Measurements from ENCODE around the gene REN. TPM values are rescaled to one million over a fixed set of nuclear protein-coding genes. Genes with fewer than 3 reads are reported as not detected.

Gene REN
- total and polyA plus RNA-seq, 8 donors: 0.10 to 2.4 (median 0.20) TPM; not detected in 1

- Histone ChIP-seq H3K27me3 (peaks cover 0 to 8% of the 10 kb centered on the region in 2 donors), H3K9me3 (no peaks in the 10 kb centered on the region), H3K4me1 (no peaks in the 10 kb centered on the region), H3K36me3 (no peaks in the 10 kb centered on the region), H3K27ac (no peak overlapping the region), H3K4me3 (no peak overlapping the region)
- TF ChIP-seq CTCF (IDR thresholded peaks at IDR 0.05): no peak
- intact Hi-C loops (cut with DNase I): no loop called here
- DNase-seq: no peak
- no peak for ATAC-seq
Observed at GRCh38 chr1:204180133-204180532, 14.0 kb upstream of the REN start.

- H3K27me3 ChIP-seq: peaks cover 0 to 6% of the 10 kb centered on the region in 2 donors
- H3K36me3 ChIP-seq: no peaks in the 10 kb centered on the region
- H3K4me3 ChIP-seq: no peak overlapping the region
- no peak overlapping the region for H3K27ac ChIP-seq
- no peaks in the 10 kb centered on the region for H3K4me1 ChIP-seq
- H3K9me3 ChIP-seq: no peaks in the 10 kb centered on the region
- TF ChIP-seq CTCF (IDR thresholded peaks at IDR 0.05): no peak
- intact Hi-C loops (cut with DNase I): no loop called here
- DNase-seq (no peak), ATAC-seq (no peak)
Observed at GRCh38 chr1:204178487-204179281, 12.5 kb upstream of the REN start.

GRCh38 chr1:204177133-204177532 is 11.0 kb upstream of the REN start:
- Histone ChIP-seq H3K4me1 (no peaks in the 10 kb centered on the region), H3K4me3 (no peak overlapping the region), H3K27ac (no peak overlapping the region), H3K9me3 (no peaks in the 10 kb centered on the region), H3K27me3 (peaks cover 0 to 6% of the 10 kb centered on the region in 2 donors), H3K36me3 (no peaks in the 10 kb centered on the region)
- ATAC-seq (no peak), DNase-seq (no peak)
- intact Hi-C loops (cut with DNase I): no loop called here
- no peak for TF ChIP-seq CTCF (IDR thresholded peaks at IDR 0.05)

DNA sequence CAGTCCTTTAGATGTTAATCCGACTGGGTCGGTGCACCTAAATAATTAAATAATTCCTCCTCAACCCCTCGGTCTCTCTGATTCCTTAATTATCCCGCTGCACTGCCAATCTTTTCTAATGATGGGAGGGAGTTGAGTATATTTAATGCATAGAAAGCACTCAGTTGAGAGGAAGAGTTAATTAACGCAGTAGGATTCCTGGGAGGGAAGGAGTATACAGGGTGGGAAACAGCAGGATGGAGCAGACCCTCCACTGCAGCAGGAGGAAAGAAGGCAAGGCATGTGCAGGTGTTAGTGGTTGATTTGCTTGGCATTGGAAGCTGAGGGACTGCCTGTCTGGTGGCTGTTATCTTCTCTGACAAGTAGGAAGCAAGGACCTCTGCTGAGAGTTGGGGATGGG is 9.9 kb upstream of the REN start:
- H3K4me3 ChIP-seq: no peak overlapping the region
- DNase-seq (no peak), ATAC-seq (no peak)
- no peaks in the 10 kb centered on the region for H3K9me3 ChIP-seq
- intact Hi-C loops (cut with DNase I): no loop called here
- no peak overlapping the region for H3K27ac ChIP-seq
- H3K36me3 ChIP-seq: no peaks in the 10 kb centered on the region
- peaks cover 0 to 6% of the 10 kb centered on the region in 2 donors for H3K27me3 ChIP-seq
- no peak for TF ChIP-seq CTCF (IDR thresholded peaks at IDR 0.05)
- H3K4me1 ChIP-seq: no peaks in the 10 kb centered on the region

DNA sequence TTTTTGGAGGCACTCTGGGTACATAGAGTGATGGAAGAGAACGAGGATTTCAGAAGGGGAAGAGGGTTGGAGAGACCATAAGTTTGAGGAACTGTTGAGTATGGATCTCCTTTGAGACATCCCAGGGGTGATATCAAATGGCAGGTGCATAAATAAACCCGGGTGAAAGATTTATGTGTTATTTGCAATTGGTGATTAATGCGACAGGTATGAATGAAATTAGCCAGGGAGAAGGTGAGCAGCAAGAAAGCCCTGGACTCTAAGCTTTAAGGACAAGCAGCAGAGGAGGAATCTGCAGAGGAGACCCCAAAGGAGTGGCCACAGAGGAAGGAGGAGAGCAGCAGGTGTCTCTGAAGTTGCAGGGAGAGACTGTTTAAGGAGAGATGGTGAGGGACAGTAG is 8.8 kb upstream of the REN start:
- TF ChIP-seq CTCF (IDR thresholded peaks at IDR 0.05): no peak
- Histone ChIP-seq H3K27ac (no peak overlapping the region), H3K27me3 (peaks cover 0 to 6% of the 10 kb centered on the region in 2 donors), H3K4me3 (no peak overlapping the region), H3K9me3 (peaks cover 0 to 10% of the 10 kb centered on the region in 2 donors), H3K4me1 (no peaks in the 10 kb centered on the region), H3K36me3 (no peaks in the 10 kb centered on the region)
- DNase-seq (no peak), ATAC-seq (no peak)
- intact Hi-C loops (cut with DNase I): no loop called here
